Common myeloid progenitor, CD34-positive (primary cell): ENCODE results near the gene ATF4.

ENCODE experiments used
- CTCF ChIA-PET: fragments of 350-600 bp; sonication (Branson Sonifier 250); formaldehyde crosslinking; loops from one replicate; lab custom pipeline; 2021; ENCODE audit warnings: antibody characterized with exemption; lab: Charles Lee
- POLR2A ChIA-PET: fragments of 350-600 bp; sonication (Branson Sonifier 250); formaldehyde crosslinking; loops from one replicate; lab custom pipeline; 2021; ENCODE audit warnings: antibody characterized with exemption; lab: Charles Lee
- DNase-seq, 3 donors: peaks; one replicate each; pipeline versions ENCODE4 v3.0.0 to v3.0.0-alpha.2; 2013
- H3K27ac ChIP-seq, 2 experiments: 1 replicate in 1 of 2; 2 replicates in 1 of 2; pipeline ENCODE4 v1.7.0; 2013; ENCODE audit warnings: inconsistent platforms in 2 of 2, low read length in 2 of 2, mild to moderate bottlenecking in 2 of 2, low read depth in 1 of 2, moderate library complexity in 1 of 2; ENCODE audit not compliant: severe bottlenecking in 2 of 2, insufficient read depth in 1 of 2, poor library complexity in 1 of 2
- H3K27me3 ChIP-seq, 5 experiments: replicated peaks in 2 of 5; 1 replicate in 3 of 5; 2 replicates in 2 of 5; pipeline versions ENCODE4 v1.6.1 to v1.7.0; 2013; ENCODE audit warnings: low read length in 4 of 5, mild to moderate bottlenecking in 2 of 5, moderate library complexity in 2 of 5, inconsistent platforms in 1 of 5; ENCODE audit not compliant: insufficient read depth in 5 of 5, control insufficient read depth in 4 of 5
- H3K36me3 ChIP-seq, 4 experiments: 1 replicate in 2 of 4; 2 replicates in 2 of 4; pipeline versions ENCODE4 v1.6.1 to v1.7.0; 2013; ENCODE audit warnings: low read length in 3 of 4, control low read depth in 1 of 4, mild to moderate bottlenecking in 1 of 4; ENCODE audit not compliant: control insufficient read depth in 4 of 4, insufficient read depth in 4 of 4
- H3K4me1 ChIP-seq, 4 experiments: 1 replicate in 3 of 4; 2 replicates in 1 of 4; pipeline versions ENCODE4 v1.6.1 to v1.7.1; 2013; ENCODE audit warnings: low read length in 3 of 4, mild to moderate bottlenecking in 3 of 4, control low read depth in 1 of 4, inconsistent platforms in 1 of 4, moderate library complexity in 1 of 4; ENCODE audit not compliant: control insufficient read depth in 4 of 4, insufficient read depth in 4 of 4; ENCODE audit errors: control extremely low read depth in 1 of 4
- H3K4me3 ChIP-seq, 7 experiments: 1 replicate in 4 of 7; 2 replicates in 3 of 7; pipeline versions ENCODE4 v1.5.1 to v1.7.0; 2013; ENCODE audit warnings: mild to moderate bottlenecking in 7 of 7, low read length in 6 of 7, moderate library complexity in 6 of 7, inconsistent platforms in 2 of 7, low read depth in 2 of 7, control low read depth in 1 of 7; ENCODE audit not compliant: insufficient read depth in 4 of 7, control insufficient read depth in 1 of 7; ENCODE audit errors: extremely low read depth in 1 of 7
- H3K9me3 ChIP-seq, 5 experiments: 1 replicate in 4 of 5; 2 replicates in 1 of 5; pipeline versions ENCODE4 v1.6.1 to v1.7.1; 2013; ENCODE audit warnings: low read length in 4 of 5, mild to moderate bottlenecking in 2 of 5, inconsistent platforms in 1 of 5, low read depth in 1 of 5, moderate library complexity in 1 of 5; ENCODE audit not compliant: control insufficient read depth in 4 of 5, insufficient read depth in 2 of 5; ENCODE audit errors: control extremely low read depth in 1 of 5
- WGBS: methylation state at CpG from one replicate; pipeline ENCODE4 v1.1.5; 2013; ENCODE audit not compliant: insufficient coverage; 5-methylcytosine and 5-hydroxymethylcytosine counted together

Gene ATF4

GRCh38 chr22:39494471-39495120 is 25.8 kb upstream of the ATF4 start:
- 85% methylated on average over 8 of the region's 10 CpGs for WGBS
- peaks cover 0 to 15% (median 0%) of the 10 kb centered on the region in 4 experiments for H3K36me3 ChIP-seq
- ChIA-PET POLR2A (interaction anchor here (0.9 kb wide), 1 partner anchor 34 kb away, joined by 3 read pairs; no protein-coding TSS in a partner anchor), CTCF (interaction anchor here (0.6 to 13.7 kb wide), 19 partner anchors 10 to 695 kb away, joined by 3 to 254 read pairs (median 4); partner anchors contain the start of gene RPS19BP1)
- no peak overlapping the region for H3K4me3 ChIP-seq
- no peaks in the 10 kb centered on the region for H3K27me3 ChIP-seq
- no peaks in the 10 kb centered on the region for H3K9me3 ChIP-seq
- DNase-seq = no peak
- H3K27ac ChIP-seq = no peak overlapping the region
- H3K4me1 ChIP-seq = peaks cover 0 to 28% (median 15%) of the 10 kb centered on the region in 4 experiments

GRCh38 chr22:39496131-39496838 is 24.1 kb upstream of the ATF4 start:
- no peaks in the 10 kb centered on the region for H3K9me3 ChIP-seq
- no peak overlapping the region for H3K27ac ChIP-seq
- H3K27me3 ChIP-seq = no peaks in the 10 kb centered on the region
- H3K36me3 ChIP-seq = peaks cover 0 to 4% (median 0%) of the 10 kb centered on the region in 4 experiments
- no peak overlapping the region for H3K4me3 ChIP-seq
- ChIA-PET POLR2A (interaction anchor here (0.6 to 1.3 kb wide), 5 partner anchors 8 to 106 kb away, joined by 3 to 6 read pairs (median 3); partner anchors contain the start of gene ATF4), CTCF (interaction anchor here (0.6 to 13.7 kb wide), 17 partner anchors 9 to 543 kb away, joined by 3 to 254 read pairs (median 4); partner anchors contain the start of genes ATF4 and RPS19BP1)
- peaks cover 0 to 16% (median 9%) of the 10 kb centered on the region in 4 experiments for H3K4me1 ChIP-seq
- DNase-seq = peak; percentile 65 to 85 (median 81)
- 40% methylated on average over 12 of the region's 13 CpGs for whole genome bisulfite sequencing

GRCh38 chr22:39497429-39497828 is 22.9 kb upstream of the ATF4 start:
- ChIA-PET CTCF (interaction anchor here (0.7 to 13.7 kb wide), 5 partner anchors 10 to 30 kb away, joined by 3 to 254 read pairs (median 9); partner anchors contain the start of genes ATF4 and RPS19BP1), POLR2A (interaction anchor here (0.7 kb wide), 2 partner anchors 24 to 33 kb away, joined by 3 to 8 read pairs; no protein-coding TSS in a partner anchor)
- peaks cover 0 to 22% (median 14%) of the 10 kb centered on the region in 4 experiments for H3K4me1 ChIP-seq

GRCh38 chr22:39498368-39498767 is 22.0 kb upstream of the ATF4 start:
- no peaks in the 10 kb centered on the region for H3K36me3 ChIP-seq
- no peak for DNase-seq
- H3K27me3 ChIP-seq = no peaks in the 10 kb centered on the region
- ChIA-PET CTCF (interaction anchor here (1.1 to 13.7 kb wide), 3 partner anchors 8 to 29 kb away, joined by 3 to 254 read pairs (median 243); partner anchors contain the start of gene RPS19BP1), POLR2A (interaction anchor here (0.6 to 1.0 kb wide), 2 partner anchors 21 to 371 kb away, joined by 3 read pairs; no protein-coding TSS in a partner anchor)
- WGBS = 83% methylated on average over 1 of the region's 2 CpGs
- H3K27ac ChIP-seq = no peak overlapping the region
- H3K9me3 ChIP-seq = no peaks in the 10 kb centered on the region
- no peak overlapping the region for H3K4me3 ChIP-seq
- peaks cover 8 to 28% (median 22%) of the 10 kb centered on the region in 4 experiments for H3K4me1 ChIP-seq

More at GRCh38 chr22:39497429-39497828, 22.9 kb upstream of the ATF4 start:
- H3K36me3 ChIP-seq = peaks cover 0 to under 1% (median 0%) of the 10 kb centered on the region in 4 experiments
- no peak overlapping the region for H3K27ac ChIP-seq
- no peak overlapping the region for H3K4me3 ChIP-seq
- H3K27me3 ChIP-seq = no peaks in the 10 kb centered on the region
- 99% methylated on average over 5 of the region's 8 CpGs for WGBS
- H3K9me3 ChIP-seq = no peaks in the 10 kb centered on the region
- no peak for DNase-seq

- no peaks in the 10 kb centered on the region for H3K27me3 ChIP-seq
- H3K4me1 ChIP-seq = peaks cover 12 to 32% (median 26%) of the 10 kb centered on the region in 4 experiments
- ChIA-PET CTCF (interaction anchor here (1.1 to 13.7 kb wide), 3 partner anchors 9 to 29 kb away, joined by 3 to 254 read pairs (median 243); partner anchors contain the start of gene RPS19BP1), POLR2A (interaction anchor here (0.6 to 1.0 kb wide), 2 partner anchors 21 to 371 kb away, joined by 3 read pairs; no protein-coding TSS in a partner anchor)
- H3K4me3 ChIP-seq = no peak overlapping the region
- peaks cover 0 to 3% (median under 1%) of the 10 kb centered on the region in 4 experiments for H3K36me3 ChIP-seq
- H3K9me3 ChIP-seq = no peaks in the 10 kb centered on the region
- no peak overlapping the region for H3K27ac ChIP-seq
- WGBS = 100% methylated on average over 1 of the region's 3 CpGs
- DNase-seq = no peak
Observed at GRCh38 chr22:39498802-39499201, 21.6 kb upstream of the ATF4 start.

GRCh38 chr22:39500101-39500500 is 20.3 kb upstream of the ATF4 start:
- no peak for DNase-seq
- Histone ChIP-seq H3K4me1 (peaks cover 12 to 28% (median 26%) of the 10 kb centered on the region in 4 experiments), H3K36me3 (peaks cover 2 to 15% (median 10%) of the 10 kb centered on the region in 4 experiments), H3K27ac (no peak overlapping the region), H3K9me3 (no peaks in the 10 kb centered on the region), H3K27me3 (no peaks in the 10 kb centered on the region), H3K4me3 (no peak overlapping the region)
- ChIA-PET CTCF (interaction anchor here (0.6 to 13.7 kb wide), 6 partner anchors 10 to 30 kb away, joined by 3 to 254 read pairs (median 8); partner anchors contain the start of gene RPS19BP1), POLR2A (no interaction called here)
- WGBS = 98% methylated on average over 4 of the region's 6 CpGs
